GM12878 (cell line): ENCODE measurements around the gene SHF. TPM values are rescaled to one million over a fixed set of nuclear protein-coding genes. Genes with fewer than 3 reads are reported as not detected.

Experiments used
- ATAC-seq: fragments of 200-7000 bp; cut with Tn5 transposase; 3 replicates; pipeline ENCODE4 v1.9.1; 2020; ENCODE audit warnings: mild to moderate bottlenecking, moderate library complexity
- BruUV-seq: library from RNA; stranded (reverse); fragments of 400-500 nt; replicated peaks from 2 replicates; lab custom pipeline; 2021; lab: Mats Ljungman, UMichigan
- CTCF ChIA-PET: fragments of 300-600 bp; sonication (Branson Sonifier 250); formaldehyde crosslinking; extraction: SDS; loops from one replicate; lab custom pipeline; 2021; ENCODE audit warnings: inconsistent platforms; lab: Yijun Ruan, JAX
- POLR2A ChIA-PET: fragments of 350-600 bp; formaldehyde crosslinking; extraction: SDS; loops from one replicate; lab custom pipeline; 2021; ENCODE audit warnings: inconsistent platforms; lab: Charles Lee
- RAD21 ChIA-PET: fragments of 300-600 bp; sonication (Branson Sonifier 250); formaldehyde crosslinking; loops from one replicate; lab custom pipeline; 2023; ENCODE audit warnings: antibody characterized with exemption; ENCODE audit not compliant: unreplicated experiment; lab: Charles Lee
- SMC1A ChIA-PET: fragments of 300-600 bp; sonication (Branson Sonifier 250); formaldehyde crosslinking; loops from one replicate; lab custom pipeline; 2023; ENCODE audit not compliant: unreplicated experiment, uncharacterized antibody; lab: Charles Lee
- DNase-seq: peaks from one replicate; pipeline ENCODE4 v3.0.0-alpha.2; 2011; ENCODE audit warnings: low read depth, low spot score
- FAIRE-seq: peaks from 3 replicates; lab custom pipeline; 2011; peaks lifted over from hg19 to GRCh38; lab: Jason Lieb, UNC
- H2AFZ ChIP-seq: 2 replicates; pipeline ENCODE4 v1.6.0; 2011; ENCODE audit warnings: low read depth, low read length, control low read depth; ENCODE audit not compliant: control insufficient read depth
- H3K27ac ChIP-seq: 2 replicates; pipeline ENCODE4 v1.5.1; 2011; ENCODE audit warnings: control low read depth; ENCODE audit not compliant: control insufficient read depth, insufficient read depth
- H3K27me3 ChIP-seq, 2 experiments: replicated peaks in 1 of 2; 2 replicates each; pipeline versions ENCODE4 v1.6.0 to v1.6.1; 2011; ENCODE audit warnings: low read length in 1 of 2; ENCODE audit not compliant: control insufficient read depth in 2 of 2, insufficient read depth in 2 of 2
- H3K36me3 ChIP-seq, 2 experiments: 2 replicates each; pipeline ENCODE4 v1.5.1; 2011; ENCODE audit warnings: low read length in 1 of 2; ENCODE audit not compliant: control insufficient read depth in 2 of 2, insufficient read depth in 2 of 2
- H3K4me1 ChIP-seq: 2 replicates; pipeline ENCODE4 v1.6.1; 2011; ENCODE audit warnings: mild to moderate bottlenecking, low read length, moderate library complexity, mixed read lengths; ENCODE audit not compliant: control insufficient read depth, insufficient read depth
- H3K4me2 ChIP-seq: 2 replicates; pipeline ENCODE4 v1.6.0; 2011; ENCODE audit warnings: control low read depth; ENCODE audit not compliant: control insufficient read depth, insufficient read depth
- H3K4me3 ChIP-seq: fragments of 200-600 bp; sonication (generic); 2 replicates; pipeline ENCODE4 v1.5.1; 2016
- H3K79me2 ChIP-seq: 2 replicates; pipeline ENCODE4 v1.6.0; 2011; ENCODE audit warnings: low read length; ENCODE audit not compliant: control insufficient read depth, insufficient read depth
- H3K9ac ChIP-seq: 2 replicates; pipeline ENCODE4 v1.8.0; 2011; ENCODE audit warnings: low read length, control low read depth, mixed read lengths; ENCODE audit not compliant: control insufficient read depth, insufficient read depth
- H3K9me3 ChIP-seq: replicated peaks from 3 replicates; pipeline ENCODE4 v1.5.1; 2011; ENCODE audit warnings: mild to moderate bottlenecking, low read length; ENCODE audit not compliant: control insufficient read depth, insufficient read depth
- H4K20me1 ChIP-seq: 2 replicates; pipeline ENCODE4 v1.6.0; 2011; ENCODE audit not compliant: control insufficient read depth, insufficient read depth
- BACH1 ChIP-seq: fragments of 450-650 bp; IDR thresholded peaks from 2 replicates; pipeline ENCODE4 v1.6.1; 2017; ENCODE audit warnings: mild to moderate bottlenecking, borderline replicate concordance
- CREM ChIP-seq: IDR thresholded peaks from 2 replicates; pipeline ENCODE4 v1.6.1; 2014; ENCODE audit warnings: antibody characterized with exemption, low read depth
- GABPA ChIP-seq: IDR thresholded peaks from 2 replicates; pipeline ENCODE4 v1.6.1; 2014; ENCODE audit warnings: antibody characterized with exemption, low read depth, mild to moderate bottlenecking, inconsistent platforms
- IKZF1 ChIP-seq: fragments of 450-650 bp; conservative IDR thresholded peaks from 2 replicates; pipeline ENCODE4 v1.6.1; 2017; ENCODE audit warnings: antibody characterized with exemption, mild to moderate bottlenecking
- IRF4 ChIP-seq: IDR thresholded peaks from 2 replicates; pipeline ENCODE4 v1.6.1; 2011; ENCODE audit warnings: low read depth, low read length
- MEF2A ChIP-seq: IDR thresholded peaks from 2 replicates; pipeline ENCODE4 v1.6.1; 2011; ENCODE audit warnings: low read depth, mild to moderate bottlenecking, low read length, moderate library complexity; ENCODE audit not compliant: insufficient read depth
- MTA2 ChIP-seq: fragments of 450-650 bp; IDR thresholded peaks from 2 replicates; pipeline ENCODE4 v1.6.1; 2016; ENCODE audit warnings: low read depth, mild to moderate bottlenecking, moderate library complexity
- MYC ChIP-seq: IDR thresholded peaks from 2 replicates; pipeline ENCODE4 v1.6.1; 2011; ENCODE audit warnings: mild to moderate bottlenecking, low read length, moderate library complexity, inconsistent platforms; ENCODE audit not compliant: insufficient read depth, insufficient replicate concordance, insufficient read length, severe bottlenecking
- NBN ChIP-seq: fragments of 450-650 bp; IDR thresholded peaks from 2 replicates; pipeline ENCODE4 v1.6.1; 2016
- NKRF ChIP-seq: fragments of 450-650 bp; conservative IDR thresholded peaks from 2 replicates; pipeline ENCODE4 v1.6.1; 2017; ENCODE audit warnings: mild to moderate bottlenecking, moderate library complexity
- PKNOX1 ChIP-seq: fragments of 450-650 bp; IDR thresholded peaks from 2 replicates; pipeline ENCODE4 v1.6.1; 2016; ENCODE audit warnings: mild to moderate bottlenecking
- POLR2A ChIP-seq: IDR thresholded peaks from 2 replicates; pipeline ENCODE4 v1.6.1; 2011; ENCODE audit warnings: low read depth, mild to moderate bottlenecking, low read length
- POU2F2 ChIP-seq: IDR thresholded peaks from 3 replicates; pipeline ENCODE4 v1.6.1; 2011; ENCODE audit warnings: low read depth, mild to moderate bottlenecking, low read length, borderline replicate concordance
- RAD21 ChIP-seq: IDR thresholded peaks from 2 replicates; pipeline ENCODE4 v1.6.1; 2011; ENCODE audit warnings: mild to moderate bottlenecking, low read depth, low read length, moderate library complexity; ENCODE audit not compliant: insufficient read depth
- RB1 ChIP-seq: fragments of 450-650 bp; formaldehyde crosslinking; IDR thresholded peaks from 2 replicates; pipeline ENCODE4 v1.6.1; 2017; ENCODE audit warnings: mild to moderate bottlenecking, borderline replicate concordance
- RELB ChIP-seq: fragments of 450-650 bp; IDR thresholded peaks from 2 replicates; pipeline ENCODE4 v1.6.1; 2017; ENCODE audit warnings: low read depth, mild to moderate bottlenecking, moderate library complexity
- SMC3 ChIP-seq: IDR thresholded peaks from 2 replicates; pipeline ENCODE4 v1.6.1; 2011; ENCODE audit warnings: low read length, improper control_type of control experiment, borderline replicate concordance
- TCF12 ChIP-seq: IDR thresholded peaks from 2 replicates; pipeline ENCODE4 v1.6.1; 2011; ENCODE audit warnings: low read depth, mild to moderate bottlenecking, low read length
- YY1 ChIP-seq: IDR thresholded peaks from 2 replicates; pipeline ENCODE4 v1.6.1; 2011; ENCODE audit warnings: low read depth, mild to moderate bottlenecking, low read length
- ZNF207 ChIP-seq: fragments of 450-650 bp; IDR thresholded peaks from 2 replicates; pipeline ENCODE4 v1.6.1; 2014; ENCODE audit warnings: antibody characterized with exemption, mild to moderate bottlenecking, borderline replicate concordance
- WGBS: methylation state at CpG from one replicate; pipeline ENCODE4 v1.1.6; 2016; ENCODE audit warnings: low lambda C conversion rate; ENCODE audit not compliant: insufficient replicate concordance, insufficient coverage; ENCODE audit errors: missing lambda C conversion rate; 5-methylcytosine and 5-hydroxymethylcytosine counted together
- in situ Hi-C: fragments of 300-500 bp; cut with MboI; formaldehyde crosslinking; loops from 9 replicates; pipeline ENCODE4 v1.14.3; 2018; ENCODE audit warnings: mixed read lengths
- intact Hi-C: fragments of 100-400 bp; cut with micrococcal nuclease; formaldehyde crosslinking; loops from one replicate; pipeline ENCODE4 v1.14.2; 2022; ENCODE audit not compliant: unreplicated experiment
- polyA plus RNA-seq, 11 experiments: library from polyadenylated mRNA; depleted of rRNA in 4 of 11; unstranded in 6 of 11; stranded (reverse) in 5 of 11; fragments of >200 nt; fragmentation: Nextera tagmentation in 4 of 11; fragmentation: Illumina TruSeq in 1 of 11; extraction: Ambion mirVana in 4 of 11; extraction: Trizol in 1 of 11; gene quantifications; 1 replicate in 1 of 11; 2 replicates in 10 of 11; pipeline versions ENCODE4 v1.2.1 to v1.2.3, GENCODE V29; 2011 to 2016; ENCODE audit warnings: inconsistent platforms in 2 of 11, missing spikeins in 2 of 11, low read depth in 1 of 11
- total RNA-seq, 4 experiments: library from RNA; depleted of rRNA in 3 of 4; stranded (reverse); fragments of >200 nt in 3 of 4; fragmentation: Illumina TruSeq in 1 of 4; extraction: Trizol in 1 of 4; gene quantifications; 2 replicates each; pipeline versions ENCODE4 v1.2.1 to v1.2.3, GENCODE V29; 2013 to 2021

The SHF gene
- total and polyA plus RNA-seq, 10 of the 15 experiments (the other 5 are each of a cell fraction or from before 2014, with no cell fraction given): 0.04 to 5.7 (median 1.0) TPM; not detected in 1

- Histone ChIP-seq H3K27ac (no peak overlapping the region), H3K9me3 (no peaks in the 10 kb centered on the region), H4K20me1 (no peaks in the 10 kb centered on the region), H3K9ac (no peak overlapping the region), H3K4me2 (no peak overlapping the region), H2AFZ (no peak overlapping the region), H3K79me2 (peaks cover 4% of the 10 kb centered on the region), H3K4me1 (peaks cover 7% of the 10 kb centered on the region), H3K36me3 (no peaks in the 10 kb centered on the region), H3K4me3 (no peak overlapping the region), H3K27me3 (no peaks in the 10 kb centered on the region)
- POLR2A ChIA-PET: interaction anchor here (0.6 to 2.3 kb wide), 8 partner anchors 18 to 240 kb away, joined by 3 to 9 read pairs (median 4); partner anchors contain the start of gene SHF
- WGBS: 14% methylated on average over 7 of the region's 7 CpGs
- RAD21 ChIA-PET: interaction anchor here (0.8 to 6.6 kb wide), 23 partner anchors 13 to 448 kb away, joined by 3 to 104 read pairs (median 5); a partner anchor contains a TSS
- FAIRE-seq (peak; percentile 81), DNase-seq (peak; percentile 27), ATAC-seq (peak; percentile 76)
- SMC1A ChIA-PET: interaction anchor here (0.5 to 9.7 kb wide), 22 partner anchors 9 to 566 kb away, joined by 3 to 159 read pairs (median 4); a partner anchor contains a TSS
- in situ Hi-C loops: loop anchor here (5.0 kb wide), 1 partner anchor 109 kb away; no protein-coding TSS in a partner anchor
- CTCF ChIA-PET: interaction anchor here (0.6 to 16.3 kb wide), 61 partner anchors 9 to 451 kb away, joined by 3 to 253 read pairs (median 5); partner anchors contain the start of gene SHF
- intact Hi-C loops: loop anchor here (2.0 kb wide), 1 partner anchor 294 kb away; no protein-coding TSS in a partner anchor
- BruUV-seq: no TSS peak
- TF ChIP-seq PKNOX1: no peak
- no peak for TF ChIP-seq GABPA
- peak; percentile 72 for TF ChIP-seq SMC3
- no peak for TF ChIP-seq MEF2A
- TF ChIP-seq NBN: 0 out of 2 replicates have a peak, but pooled peaks have one; percentile 30
- no peak for TF ChIP-seq NKRF
- TF ChIP-seq POU2F2: peak; percentile 36; the same call in 1 of the 3 replicates
- peak; percentile 34; the same call in 1 of the 2 replicates for TF ChIP-seq YY1
- TF ChIP-seq BACH1: 0 out of 2 replicates have a peak, but pooled peaks have one; percentile 9
- TF ChIP-seq RB1: 0 out of 2 replicates have a peak, but pooled peaks have one; percentile 17
- 0 out of 2 replicates have a peak, but pooled peaks have one; percentile 12 for TF ChIP-seq TCF12
- peak; percentile 93 for TF ChIP-seq RAD21
- 0 out of 2 replicates have a peak, but pooled peaks have one; percentile 41 for TF ChIP-seq ZNF207
- no peak for TF ChIP-seq MTA2
- TF ChIP-seq POLR2A: peak; percentile 34
- TF ChIP-seq CREM: no peak
- TF ChIP-seq IKZF1: peak; percentile 39
- peak; percentile 79 for TF ChIP-seq IRF4
- no peak for TF ChIP-seq MYC
- no peak for TF ChIP-seq RELB
Observed at GRCh38 chr15:45162771-45163507, 24.8 kb downstream of the SHF start.
